HG03066 (cell line): ENCODE measurements around the gene WLS.

ENCODE experiments used
- ATAC-seq: cut with Tn5 transposase; IDR thresholded peaks from one replicate; pipeline ENCODE4 v1.9.1; 2021; ENCODE audit warnings: low read depth; ENCODE audit not compliant: unreplicated experiment

WLS gene

GRCh38 chr1:68202239-68202832, 30.0 kb downstream of the WLS start:
- no peak for ATAC-seq

GRCh38 chr1:68201546-68202238, 30.6 kb downstream of the WLS start:
- no peak for ATAC-seq

- no peak for ATAC-seq
Observed at GRCh38 chr1:68199603-68200002, 32.7 kb downstream of the WLS start.

- no peak for ATAC-seq
Observed at GRCh38 chr1:68198752-68199151, 33.6 kb downstream of the WLS start.

- ATAC-seq: no peak
Observed at GRCh38 chr1:68197891-68198290, 34.4 kb downstream of the WLS start.

GRCh38 chr1:68197461-68197860, 34.9 kb downstream of the WLS start:
- no peak for ATAC-seq

- no peak for ATAC-seq
Observed at GRCh38 chr1:68196676-68197075, 35.6 kb downstream of the WLS start.

- no peak for ATAC-seq
Observed at GRCh38 chr1:68191717-68192116, 40.6 kb downstream of the WLS start.

- ATAC-seq: no peak
Observed at GRCh38 chr1:68188644-68189340, 43.5 kb downstream of the WLS start.

GRCh38 chr1:68188060-68188538, 44.2 kb downstream of the WLS start:
- no peak for ATAC-seq

GRCh38 chr1:68185743-68186142, 46.6 kb downstream of the WLS start:
- ATAC-seq: no peak

- no peak for ATAC-seq
Observed at GRCh38 chr1:68183895-68184294, 48.4 kb downstream of the WLS start.

- ATAC-seq: no peak
Observed at GRCh38 chr1:68181165-68181556, 51.2 kb downstream of the WLS start.

GRCh38 chr1:68180441-68181164, 51.7 kb downstream of the WLS start:
- ATAC-seq: peak; percentile 43

GRCh38 chr1:68178821-68179490, 53.4 kb downstream of the WLS start:
- peak; percentile 61 for ATAC-seq

GRCh38 chr1:68175621-68176398, 56.5 kb downstream of the WLS start:
- ATAC-seq: no peak

- no peak for ATAC-seq
Observed at GRCh38 chr1:68174738-68175113, 57.6 kb downstream of the WLS start.

GRCh38 chr1:68173936-68174737, 58.2 kb downstream of the WLS start:
- no peak for ATAC-seq

- no peak for ATAC-seq
Observed at GRCh38 chr1:68173283-68173935, 58.9 kb downstream of the WLS start.
